RCC 7860 (cell line): Measurements from ENCODE around the gene ABCC11.
"Not testable (repeated sequence)": the region's sequence is repeated elsewhere in the genome, so short reads cannot be mapped to it uniquely, and the experiment has no call there.

Source experiments
- DNase-seq: peaks from one replicate; pipeline ENCODE4 v3.0.0-alpha.2; 2015; ENCODE audit warnings: low spot score
- FAIRE-seq: peaks from 2 replicates; lab custom pipeline; 2012; peaks lifted over from hg19 to GRCh38; lab: Jason Lieb, UNC

Gene ABCC11

DNA sequence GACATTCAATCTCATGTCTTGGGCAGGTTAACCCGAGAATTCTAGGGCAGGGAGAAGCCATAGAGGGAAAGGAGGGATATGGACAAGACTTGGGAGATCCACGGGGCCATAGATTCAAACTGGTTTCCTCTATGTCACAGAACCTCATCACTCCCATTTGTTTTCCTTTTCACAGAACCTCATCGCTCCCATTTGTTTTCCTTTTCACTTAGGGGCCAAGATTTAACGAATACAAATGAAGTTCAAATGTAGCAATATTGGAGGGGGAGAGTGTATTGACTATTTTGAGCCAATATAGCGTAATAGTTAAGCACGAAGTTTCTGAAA lies 42.6 kb downstream of the ABCC11 start:
- FAIRE-seq = no peak
- DNase-seq = no peak

- FAIRE-seq (no peak), DNase-seq (no peak)
Observed at GRCh38 chr16:48203974-48204824, 43.1 kb downstream of the ABCC11 start.

DNA sequence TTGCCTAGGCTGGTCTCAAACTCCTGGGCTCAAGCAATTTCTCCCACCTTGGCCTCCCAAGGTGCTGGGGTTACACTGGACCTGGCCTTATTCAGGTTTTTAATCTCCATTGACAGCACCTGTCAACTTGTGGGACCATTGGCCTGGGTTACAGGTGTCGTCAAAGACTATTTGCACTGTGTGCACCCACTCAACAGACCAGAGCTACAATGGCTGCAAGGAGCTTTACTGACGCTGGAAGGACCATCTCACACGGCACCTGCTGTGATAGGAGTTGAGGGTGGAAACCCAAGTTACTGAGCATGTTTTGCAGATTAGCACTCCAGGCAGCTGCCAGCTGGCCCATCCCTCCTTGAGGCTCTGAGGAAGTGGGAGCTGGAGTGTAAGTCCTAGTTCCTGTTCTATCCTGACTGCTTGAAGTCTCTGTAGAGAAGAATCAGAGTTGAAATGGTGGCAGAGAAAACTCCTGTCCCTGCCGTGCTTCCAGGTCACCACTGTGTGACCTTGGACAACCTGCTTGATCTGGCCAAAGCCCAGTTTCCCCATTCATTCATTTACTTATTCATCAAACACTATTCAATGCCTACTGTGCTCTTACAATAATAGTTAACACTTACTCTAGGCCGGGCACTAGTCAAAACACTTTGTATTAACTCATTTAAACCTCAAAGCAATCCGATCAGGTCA lies 45.7 kb downstream of the ABCC11 start:
- DNase-seq (no peak), FAIRE-seq (no peak)

DNA sequence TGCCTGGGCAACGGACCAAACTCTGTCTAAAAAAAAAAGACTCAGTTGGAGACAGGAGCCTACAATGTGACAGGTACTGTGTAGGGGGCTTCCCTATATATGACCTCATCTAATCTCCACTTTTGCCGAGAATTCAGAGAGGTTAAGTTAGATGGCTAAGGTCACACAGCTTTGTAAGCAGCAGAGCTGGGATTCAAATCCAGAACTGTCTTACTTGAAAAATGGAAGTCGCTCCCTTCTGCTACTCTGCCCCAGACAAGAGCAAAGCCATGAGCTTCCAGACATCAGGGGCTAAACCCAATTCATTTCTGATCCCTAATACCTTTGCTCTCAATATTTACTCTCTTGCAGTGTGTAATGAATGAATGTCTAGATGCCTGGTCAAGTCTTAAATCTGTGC lies 50.0 kb downstream of the ABCC11 start:
- DNase-seq (peak; percentile 96), FAIRE-seq (no peak)

- DNase-seq (no peak), FAIRE-seq (no peak)
Observed at GRCh38 chr16:48194828-48195556, 52.3 kb downstream of the ABCC11 start.

- FAIRE-seq (no peak), DNase-seq (no peak)
Observed at GRCh38 chr16:48193846-48194245, 53.5 kb downstream of the ABCC11 start.

DNA sequence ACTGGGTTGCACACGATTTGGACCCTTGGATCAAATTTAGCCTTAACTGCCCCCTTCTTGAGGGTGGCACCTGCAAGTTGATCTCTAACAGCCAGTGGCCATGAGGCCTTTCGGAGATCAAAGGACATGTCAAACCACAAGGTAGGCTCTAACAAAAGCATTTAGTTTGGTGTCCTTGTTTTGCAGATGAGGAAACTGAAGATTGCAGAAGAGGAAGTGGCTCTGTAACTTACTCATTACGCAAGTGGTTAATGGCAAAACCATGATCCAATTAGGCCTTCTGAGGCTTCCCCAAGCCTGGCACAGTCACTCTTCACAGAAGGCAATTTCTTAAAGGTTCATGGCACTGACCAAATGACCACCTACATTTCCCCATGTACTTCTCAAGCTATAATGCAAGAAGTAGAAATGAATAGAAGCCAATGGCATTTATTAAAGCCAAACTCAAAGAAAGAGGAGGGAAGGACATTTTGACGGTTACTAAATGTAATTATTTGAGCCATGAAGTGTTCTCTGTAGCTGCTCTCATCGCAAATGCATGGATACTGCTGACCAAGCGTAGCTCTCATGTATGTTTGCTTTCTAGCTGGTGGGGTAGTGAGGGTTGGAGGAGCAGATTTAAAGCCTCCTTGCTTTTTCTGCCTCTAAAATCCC lies 58.8 kb downstream of the ABCC11 start:
- DNase-seq = no peak
- FAIRE-seq = no peak

DNA sequence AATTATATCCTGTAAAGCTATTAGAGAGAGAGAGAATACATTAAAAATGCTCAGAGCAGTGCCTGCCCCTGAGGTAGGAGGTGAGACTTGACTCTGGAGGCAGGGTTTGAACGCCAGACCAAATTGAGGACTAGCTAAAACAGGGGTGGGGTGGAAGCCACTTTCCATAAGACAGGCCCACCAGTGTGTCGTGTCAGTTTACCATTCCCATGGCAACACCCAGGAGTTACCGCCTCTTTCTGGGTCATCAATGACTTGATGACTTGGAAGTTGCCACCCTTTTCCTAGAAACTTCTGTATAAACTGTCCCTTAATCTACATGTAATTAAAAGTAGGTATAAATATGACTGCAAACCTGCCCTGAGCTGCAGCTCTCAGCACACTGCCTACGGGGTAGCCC lies 59.6 kb downstream of the ABCC11 start:
- FAIRE-seq (no peak), DNase-seq (no peak)

- FAIRE-seq (no peak), DNase-seq (no peak)
Observed at GRCh38 chr16:48184681-48185080, 62.7 kb downstream of the ABCC11 start.

DNA sequence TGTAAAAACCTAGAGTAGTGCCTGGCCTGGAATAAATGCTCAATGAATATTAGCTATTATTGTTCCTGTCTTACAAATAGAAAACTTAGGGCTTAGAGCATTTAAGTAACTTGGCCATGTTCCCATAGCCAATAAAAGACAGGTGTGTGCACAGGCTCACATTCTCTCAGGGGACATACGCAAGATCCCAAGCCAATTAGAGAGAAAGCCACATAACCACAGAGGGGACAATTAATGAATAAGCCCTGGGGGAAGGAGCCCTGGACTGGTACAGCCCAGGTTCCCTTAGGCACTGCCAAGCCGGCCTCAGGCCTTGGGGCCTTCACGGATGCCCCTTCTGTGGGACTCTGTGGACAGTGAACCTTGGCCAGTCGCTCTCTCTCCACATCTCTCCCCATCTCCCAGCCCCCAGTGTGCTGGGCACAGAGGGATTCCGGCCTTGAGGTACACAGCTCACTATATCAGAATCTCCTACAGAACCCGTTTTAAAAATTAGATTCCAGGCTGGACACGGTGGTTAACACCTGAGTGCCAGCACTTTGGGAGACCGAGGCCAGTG lies 64.3 kb downstream of the ABCC11 start:
- FAIRE-seq = no peak
- DNase-seq = no peak

DNA sequence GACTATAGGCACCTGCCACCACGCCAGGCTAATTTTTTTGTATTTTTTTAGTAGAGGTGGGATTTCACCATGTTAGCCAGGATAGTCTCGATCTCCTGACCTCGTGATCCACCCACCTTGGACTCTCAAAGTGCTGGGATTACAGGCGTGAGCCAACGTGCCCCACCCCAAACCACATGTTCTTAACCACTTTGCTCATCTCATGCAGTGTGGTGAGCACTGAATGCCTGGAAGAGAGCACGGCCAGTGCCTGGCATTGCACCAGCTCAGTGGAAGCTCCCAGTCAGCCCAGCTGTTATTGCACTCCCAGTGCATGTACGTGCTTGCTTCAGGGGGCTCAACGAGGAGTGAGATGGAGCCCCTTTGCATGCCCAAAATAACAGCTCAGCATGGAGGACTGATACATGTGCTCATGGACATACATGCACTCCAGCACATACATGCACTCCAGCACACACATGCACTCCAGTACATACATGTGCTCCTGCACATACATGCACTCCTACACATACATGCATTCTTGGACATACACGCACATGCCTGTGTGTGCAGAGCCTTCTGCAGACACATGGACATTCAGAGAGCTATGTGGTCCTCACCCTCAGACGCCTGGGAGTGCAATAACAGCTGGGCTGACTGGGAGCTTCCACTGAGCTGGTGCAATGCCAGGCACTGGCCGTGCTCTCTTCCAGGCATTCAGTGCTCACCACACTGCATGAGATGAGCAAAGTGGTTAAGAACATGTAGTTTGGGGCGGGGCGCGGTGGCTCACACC lies 65.4 kb downstream of the ABCC11 start:
- DNase-seq, FAIRE-seq: not testable (repeated sequence)

DNA sequence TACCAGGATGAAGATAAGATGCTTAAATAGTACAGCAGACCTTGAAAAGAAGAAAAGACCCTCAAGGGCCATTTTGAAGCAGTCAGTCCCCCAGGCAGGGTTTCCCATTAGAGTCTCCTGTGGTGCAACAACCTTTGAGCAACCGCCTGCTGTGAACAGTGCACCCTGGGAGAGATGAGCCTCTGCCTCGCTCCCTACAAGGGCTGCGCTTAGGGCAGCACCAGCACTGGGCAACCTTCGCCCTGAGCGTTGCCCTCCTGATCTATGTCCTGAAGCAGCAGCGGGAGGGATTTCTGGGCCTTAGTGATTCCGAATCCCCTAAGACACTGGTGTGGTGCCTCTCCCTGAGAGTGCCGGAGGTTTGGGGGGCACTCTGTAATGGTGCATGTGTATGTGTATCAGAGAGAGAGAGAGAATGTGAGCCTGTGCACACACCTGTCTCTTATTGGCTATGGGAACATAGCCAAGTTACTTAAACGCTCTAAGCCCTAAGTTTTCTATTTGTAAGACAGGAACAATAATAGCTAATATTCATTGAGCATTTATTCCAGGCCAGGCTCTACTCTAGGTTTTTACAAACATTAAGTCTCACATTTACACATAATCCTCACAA lies 66.4 kb downstream of the ABCC11 start:
- DNase-seq = no peak
- no peak for FAIRE-seq

GRCh38 chr16:48176635-48177408 lies 70.5 kb downstream of the ABCC11 start:
- no peak for FAIRE-seq
- no peak for DNase-seq

DNA sequence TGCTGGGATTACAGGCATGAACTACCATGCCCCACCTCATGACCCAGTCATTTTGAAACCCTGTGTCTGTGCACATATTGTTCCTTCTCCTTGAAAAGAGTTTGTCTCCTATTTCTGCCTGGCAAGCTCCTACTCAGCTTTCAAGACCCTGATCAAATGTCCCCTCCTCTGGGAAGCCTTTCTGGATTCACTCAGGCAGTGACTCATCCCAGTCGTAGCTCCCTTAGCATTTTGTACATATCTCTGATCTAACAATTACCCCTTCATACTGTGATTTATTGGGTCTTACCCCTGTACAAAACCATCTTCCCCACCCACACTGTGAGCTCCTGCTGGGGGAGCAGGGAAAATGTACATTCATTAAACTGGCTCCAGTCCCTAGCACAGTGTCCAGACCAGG lies 73.5 kb downstream of the ABCC11 start:
- no peak for DNase-seq
- no peak for FAIRE-seq

- DNase-seq (no peak), FAIRE-seq (no peak)
Observed at GRCh38 chr16:48172682-48173081, 74.7 kb downstream of the ABCC11 start.

- DNase-seq (no peak), FAIRE-seq (no peak)
Observed at GRCh38 chr16:48169896-48170295, 77.4 kb downstream of the ABCC11 start.

DNA sequence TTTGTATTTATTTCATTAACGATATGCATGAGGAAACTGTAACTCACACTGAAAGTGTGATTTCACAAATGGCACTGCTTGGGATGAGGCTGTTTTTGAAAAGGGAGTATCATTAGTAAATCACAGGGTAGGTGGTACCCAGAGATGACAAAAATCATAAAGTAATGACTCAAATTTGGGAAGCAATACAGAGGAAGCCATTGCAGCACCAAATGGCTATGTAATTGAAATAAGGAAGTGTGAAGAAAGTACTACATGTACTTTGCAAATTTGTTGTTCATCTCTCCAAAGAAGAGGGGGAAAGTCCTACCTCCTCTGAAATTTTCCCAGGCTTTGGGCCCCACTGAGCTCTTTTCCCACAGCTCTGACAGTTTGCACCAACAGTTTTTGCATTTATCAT lies 79.3 kb downstream of the ABCC11 start:
- FAIRE-seq = no peak

GRCh38 chr16:48166617-48167016 lies 80.7 kb downstream of the ABCC11 start:
- not testable (repeated sequence) for FAIRE-seq, DNase-seq

More for the DNA sequence above, 79.3 kb downstream of the ABCC11 start:
- DNase-seq = no peak
